Measurements from ENCODE around the gene PPM1M.

The PPM1M gene

DNA sequence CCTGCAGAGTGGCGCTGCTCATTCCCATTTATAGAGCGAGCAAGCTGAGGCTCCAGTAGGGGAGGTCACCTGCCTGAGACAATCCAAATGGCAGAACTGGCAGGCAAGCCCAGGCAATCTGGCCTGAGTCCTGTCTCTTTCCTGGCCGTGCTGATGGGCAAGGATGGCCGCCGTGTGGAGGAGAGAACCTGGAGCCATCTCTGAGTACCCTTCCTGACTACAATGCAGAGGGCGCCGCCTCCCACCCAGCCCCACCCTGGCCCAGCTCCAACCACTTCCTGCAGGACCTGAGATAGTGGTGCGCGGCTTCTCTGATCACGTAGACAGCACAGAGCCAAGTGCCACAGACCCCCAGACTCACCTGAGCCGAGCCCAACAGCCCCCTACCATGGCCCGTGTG, 27.1 kb upstream of the PPM1M start:
- H3K9me3 ChIP-seq (ENCODE audit: control insufficient read depth, insufficient read depth, low read depth, low read length) = no peaks in the 10 kb centered on the region
- ChIA-PET POLR2A (no interaction called here), CTCF (interaction anchor here (1.2 to 8.1 kb wide), 4 partner anchors 10 to 229 kb away, joined by 3 to 95 read pairs (median 25); no protein-coding TSS in a partner anchor)
- H3K4me1 ChIP-seq (ENCODE audit: control insufficient read depth, insufficient read depth, low read length) = no peaks in the 10 kb centered on the region
- TF ChIP-seq, protein P1, sequence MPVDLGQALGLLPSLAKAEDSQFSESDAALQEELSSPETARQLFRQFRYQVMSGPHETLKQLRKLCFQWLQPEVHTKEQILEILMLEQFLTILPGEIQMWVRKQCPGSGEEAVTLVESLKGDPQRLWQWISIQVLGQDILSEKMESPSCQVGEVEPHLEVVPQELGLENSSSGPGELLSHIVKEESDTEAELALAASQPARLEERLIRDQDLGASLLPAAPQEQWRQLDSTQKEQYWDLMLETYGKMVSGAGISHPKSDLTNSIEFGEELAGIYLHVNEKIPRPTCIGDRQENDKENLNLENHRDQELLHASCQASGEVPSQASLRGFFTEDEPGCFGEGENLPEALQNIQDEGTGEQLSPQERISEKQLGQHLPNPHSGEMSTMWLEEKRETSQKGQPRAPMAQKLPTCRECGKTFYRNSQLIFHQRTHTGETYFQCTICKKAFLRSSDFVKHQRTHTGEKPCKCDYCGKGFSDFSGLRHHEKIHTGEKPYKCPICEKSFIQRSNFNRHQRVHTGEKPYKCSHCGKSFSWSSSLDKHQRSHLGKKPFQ (tag by site-specific recombination; IDR thresholded peaks at IDR 0.05) = no peak
- TF ChIP-seq, protein P2, sequence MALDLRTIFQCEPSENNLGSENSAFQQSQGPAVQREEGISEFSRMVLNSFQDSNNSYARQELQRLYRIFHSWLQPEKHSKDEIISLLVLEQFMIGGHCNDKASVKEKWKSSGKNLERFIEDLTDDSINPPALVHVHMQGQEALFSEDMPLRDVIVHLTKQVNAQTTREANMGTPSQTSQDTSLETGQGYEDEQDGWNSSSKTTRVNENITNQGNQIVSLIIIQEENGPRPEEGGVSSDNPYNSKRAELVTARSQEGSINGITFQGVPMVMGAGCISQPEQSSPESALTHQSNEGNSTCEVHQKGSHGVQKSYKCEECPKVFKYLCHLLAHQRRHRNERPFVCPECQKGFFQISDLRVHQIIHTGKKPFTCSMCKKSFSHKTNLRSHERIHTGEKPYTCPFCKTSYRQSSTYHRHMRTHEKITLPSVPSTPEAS (tag by site-specific recombination; IDR thresholded peaks at IDR 0.05) = no peak
- TF ChIP-seq, protein P3, sequence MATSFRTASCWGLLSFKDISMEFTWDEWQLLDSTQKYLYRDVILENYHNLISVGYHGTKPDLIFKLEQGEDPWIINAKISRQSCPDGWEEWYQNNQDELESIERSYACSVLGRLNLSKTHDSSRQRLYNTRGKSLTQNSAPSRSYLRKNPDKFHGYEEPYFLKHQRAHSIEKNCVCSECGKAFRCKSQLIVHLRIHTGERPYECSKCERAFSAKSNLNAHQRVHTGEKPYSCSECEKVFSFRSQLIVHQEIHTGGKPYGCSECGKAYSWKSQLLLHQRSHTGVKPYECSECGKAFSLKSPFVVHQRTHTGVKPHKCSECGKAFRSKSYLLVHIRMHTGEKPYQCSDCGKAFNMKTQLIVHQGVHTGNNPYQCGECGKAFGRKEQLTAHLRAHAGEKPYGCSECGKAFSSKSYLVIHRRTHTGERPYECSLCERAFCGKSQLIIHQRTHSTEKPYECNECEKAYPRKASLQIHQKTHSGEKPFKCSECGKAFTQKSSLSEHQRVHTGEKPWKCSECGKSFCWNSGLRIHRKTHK (tag by site-specific recombination; IDR thresholded peaks at IDR 0.05) = no peak
- TF ChIP-seq GLIS2 (tag by site-specific recombination; IDR thresholded peaks at IDR 0.05) (no peak), ZNF221 (tag by site-specific recombination; IDR thresholded peaks at IDR 0.05; ENCODE audit: borderline replicate concordance) (no peak)
- no peak overlapping the region for H3K27ac ChIP-seq (ENCODE audit: extremely low read depth, low read depth, low read length)
- no peak overlapping the region for H3K4me3 ChIP-seq (ENCODE audit: low read depth, low read length)
- H3K36me3 ChIP-seq (ENCODE audit: control insufficient read depth in 2 of 2, insufficient read depth in 1 of 2, low read length in 2 of 2) = peaks cover 0 to 26% of the 10 kb centered on the region in 2 experiments; a peak in 2 of 3 replicates

DNA sequence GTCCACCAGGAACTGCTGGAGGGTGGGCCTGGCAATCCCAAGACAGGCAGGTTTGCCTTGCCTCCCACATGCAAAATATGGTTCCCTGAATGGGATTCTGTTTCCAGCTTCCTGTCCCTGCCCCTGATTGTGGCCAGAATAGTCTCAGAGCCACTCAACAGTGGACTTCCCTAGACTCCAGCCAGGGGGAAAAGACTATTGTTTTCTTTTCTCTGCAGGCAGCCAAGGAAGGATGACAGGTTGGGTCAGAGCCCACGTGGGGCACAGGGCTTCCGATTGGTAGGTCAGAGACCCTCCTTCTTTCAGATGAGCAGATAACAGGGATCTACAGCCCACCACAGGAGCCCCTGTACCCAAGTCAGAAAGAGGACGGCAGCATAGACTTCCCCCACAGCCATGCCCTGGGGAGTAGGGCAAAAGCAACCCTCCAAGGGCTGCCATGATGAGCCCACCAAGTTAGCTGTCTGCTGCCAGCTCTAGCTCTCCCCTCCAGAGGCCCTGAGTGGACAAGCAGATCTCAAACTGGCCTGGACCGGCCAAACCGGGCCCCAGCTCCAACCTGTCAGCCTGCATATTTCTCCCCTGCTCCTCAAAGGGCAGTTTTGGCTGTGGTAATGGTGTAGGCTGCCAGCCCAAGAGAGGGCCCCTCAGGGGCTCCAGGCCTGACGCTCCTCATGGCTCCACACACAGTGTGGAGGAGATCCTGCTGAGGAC, 26.5 kb upstream of the PPM1M start:
- Histone ChIP-seq H3K4me3 (ENCODE audit: low read depth, low read length) (no peak overlapping the region), H3K9me3 (ENCODE audit: control insufficient read depth, insufficient read depth, low read depth, low read length) (no peaks in the 10 kb centered on the region), H3K27ac (ENCODE audit: extremely low read depth, low read depth, low read length) (no peak overlapping the region), H3K36me3 (ENCODE audit: control insufficient read depth in 2 of 2, insufficient read depth in 1 of 2, low read length in 2 of 2) (peaks cover 0 to 20% of the 10 kb centered on the region in 2 experiments; a peak in 2 of 3 replicates), H3K4me1 (ENCODE audit: control insufficient read depth, insufficient read depth, low read length) (no peaks in the 10 kb centered on the region)
- TF ChIP-seq, protein P4, sequence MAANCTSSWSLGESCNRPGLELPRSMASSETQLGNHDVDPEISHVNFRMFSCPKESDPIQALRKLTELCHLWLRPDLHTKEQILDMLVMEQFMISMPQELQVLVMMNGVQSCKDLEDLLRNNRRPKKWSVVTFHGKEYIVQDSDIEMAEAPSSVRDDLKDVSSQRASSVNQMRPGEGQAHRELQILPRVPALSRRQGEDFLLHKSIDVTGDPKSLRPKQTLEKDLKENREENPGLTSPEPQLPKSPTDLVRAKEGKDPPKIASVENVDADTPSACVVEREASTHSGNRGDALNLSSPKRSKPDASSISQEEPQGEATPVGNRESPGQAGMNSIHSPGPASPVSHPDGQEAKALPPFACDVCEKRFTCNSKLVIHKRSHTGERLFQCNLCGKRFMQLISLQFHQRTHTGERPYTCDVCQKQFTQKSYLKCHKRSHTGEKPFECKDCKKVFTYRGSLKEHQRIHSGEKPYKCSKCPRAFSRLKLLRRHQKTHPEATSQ (tag by site-specific recombination; IDR thresholded peaks at IDR 0.05) = no peak
- no peak for TF ChIP-seq ZNF266 (tag by site-specific recombination; IDR thresholded peaks at IDR 0.05; ENCODE audit: low read depth)
- no peak for TF ChIP-seq ZNF623 (tag by site-specific recombination; IDR thresholded peaks at IDR 0.05)
- POLR2A ChIA-PET = no interaction called here
- CTCF ChIA-PET = interaction anchor here (0.7 to 8.1 kb wide), 11 partner anchors 10 to 303 kb away, joined by 3 to 95 read pairs (median 10); no protein-coding TSS in a partner anchor

DNA sequence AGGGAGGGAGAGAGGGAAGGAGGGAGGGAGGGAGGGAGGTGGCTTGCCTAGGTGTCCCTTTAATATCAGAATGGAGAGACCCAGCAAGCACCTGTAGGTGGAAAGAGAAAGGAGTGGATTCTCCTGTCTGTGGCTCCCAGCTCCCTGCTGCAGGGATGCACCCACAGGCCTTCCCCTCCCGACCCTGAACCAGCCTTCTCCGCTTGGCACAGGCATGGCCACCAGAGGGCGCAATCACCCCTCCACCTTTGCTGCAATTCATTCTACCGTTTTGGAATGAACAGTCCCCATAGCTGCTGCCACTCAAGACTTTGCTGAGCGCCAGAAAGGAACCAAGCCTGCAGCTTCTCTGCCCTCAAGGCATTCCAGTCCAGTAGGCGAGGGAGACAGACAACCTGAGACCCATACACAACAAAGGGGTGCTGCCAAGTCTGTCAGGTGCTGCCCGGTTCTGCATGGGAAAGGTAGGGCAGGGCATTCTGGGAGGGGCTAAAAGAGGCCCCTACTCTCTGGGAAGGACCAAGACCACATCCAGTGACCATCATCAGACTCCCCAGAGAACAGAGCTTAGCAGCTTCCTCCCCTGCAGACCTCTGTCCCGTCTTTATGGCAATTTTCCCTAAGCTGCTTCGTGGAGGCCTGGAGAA, 25.1 kb upstream of the PPM1M start:
- Histone ChIP-seq H3K4me3 (ENCODE audit: low read depth, low read length) (no peak overlapping the region), H3K9me3 (ENCODE audit: control insufficient read depth, insufficient read depth, low read depth, low read length) (no peaks in the 10 kb centered on the region), H3K4me1 (ENCODE audit: control insufficient read depth, insufficient read depth, low read length) (no peaks in the 10 kb centered on the region), H3K27ac (ENCODE audit: extremely low read depth, low read depth, low read length) (no peak overlapping the region), H3K36me3 (ENCODE audit: control insufficient read depth in 2 of 2, insufficient read depth in 1 of 2, low read length in 2 of 2) (peaks cover 0 to 6% of the 10 kb centered on the region in 2 experiments; a peak in 2 of 3 replicates)
- POLR2A ChIA-PET = interaction anchor here (0.7 to 1.2 kb wide), 2 partner anchors 11 to 177 kb away, joined by 3 to 6 read pairs; no protein-coding TSS in a partner anchor
- CTCF ChIA-PET = interaction anchor here (0.5 to 8.1 kb wide), 34 partner anchors 8 to 229 kb away, joined by 3 to 95 read pairs (median 4); no protein-coding TSS in a partner anchor
- TF ChIP-seq, protein P2 (tag by site-specific recombination; IDR thresholded peaks at IDR 0.05) = no peak
- TF ChIP-seq ZNF169 (tag by site-specific recombination; IDR thresholded peaks at IDR 0.05) (no peak), ZNF394 (tag by site-specific recombination; IDR thresholded peaks at IDR 0.05; ENCODE audit: borderline replicate concordance) (peak; percentile 21; the same call in 1 of the 2 replicates), ZNF335 (tag by site-specific recombination; conservative IDR thresholded peaks at IDR 0.05) (0 out of 2 replicates have a peak, but pooled peaks have one; percentile 21), ZNF2 (tag by site-specific recombination; IDR thresholded peaks at IDR 0.05) (peak; percentile 75; the same call in 1 of the 2 replicates), ZNF155 (tag by site-specific recombination; IDR thresholded peaks at IDR 0.05) (no peak), ZFP37 (tag by site-specific recombination; IDR thresholded peaks at IDR 0.05) (no peak), ZNF76 (tag by site-specific recombination; IDR thresholded peaks at IDR 0.05; ENCODE audit: borderline replicate concordance, low read depth) (0 out of 2 replicates have a peak, but pooled peaks have one; percentile 34), SCRT2 (tag by site-specific recombination; IDR thresholded peaks at IDR 0.05) (no peak), ZNF654 (tag by site-specific recombination; IDR thresholded peaks at IDR 0.05; ENCODE audit: low read depth) (peak; percentile 62), ZNF366 (tag by site-specific recombination; conservative IDR thresholded peaks at IDR 0.05) (peak; percentile 54; the same call in 1 of the 2 replicates)
- TF ChIP-seq, protein P5, sequence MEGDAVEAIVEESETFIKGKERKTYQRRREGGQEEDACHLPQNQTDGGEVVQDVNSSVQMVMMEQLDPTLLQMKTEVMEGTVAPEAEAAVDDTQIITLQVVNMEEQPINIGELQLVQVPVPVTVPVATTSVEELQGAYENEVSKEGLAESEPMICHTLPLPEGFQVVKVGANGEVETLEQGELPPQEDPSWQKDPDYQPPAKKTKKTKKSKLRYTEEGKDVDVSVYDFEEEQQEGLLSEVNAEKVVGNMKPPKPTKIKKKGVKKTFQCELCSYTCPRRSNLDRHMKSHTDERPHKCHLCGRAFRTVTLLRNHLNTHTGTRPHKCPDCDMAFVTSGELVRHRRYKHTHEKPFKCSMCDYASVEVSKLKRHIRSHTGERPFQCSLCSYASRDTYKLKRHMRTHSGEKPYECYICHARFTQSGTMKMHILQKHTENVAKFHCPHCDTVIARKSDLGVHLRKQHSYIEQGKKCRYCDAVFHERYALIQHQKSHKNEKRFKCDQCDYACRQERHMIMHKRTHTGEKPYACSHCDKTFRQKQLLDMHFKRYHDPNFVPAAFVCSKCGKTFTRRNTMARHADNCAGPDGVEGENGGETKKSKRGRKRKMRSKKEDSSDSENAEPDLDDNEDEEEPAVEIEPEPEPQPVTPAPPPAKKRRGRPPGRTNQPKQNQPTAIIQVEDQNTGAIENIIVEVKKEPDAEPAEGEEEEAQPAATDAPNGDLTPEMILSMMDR (tag by site-specific recombination; IDR thresholded peaks at IDR 0.05) = peak; percentile 58

Data from HEK293 (cell line).